HG03342 (cell line): ENCODE results near the gene MRNIP.
A peak's percentile ranks its signal among the peaks of the same experiment; 100 is the strongest.

Source experiments
- ATAC-seq: cut with Tn5 transposase; IDR thresholded peaks from one replicate; pipeline ENCODE4 v1.9.1; 2021; ENCODE audit warnings: mild to moderate bottlenecking, moderate library complexity; ENCODE audit not compliant: unreplicated experiment

Gene MRNIP

GRCh38 chr5:179805529-179806249, 52.9 kb downstream of the MRNIP start:
- peak; percentile 24 for ATAC-seq

GRCh38 chr5:179805070-179805528, 53.5 kb downstream of the MRNIP start:
- ATAC-seq: no peak

- no peak for ATAC-seq
These were observed 54.1 kb downstream of the MRNIP start for GRCh38 chr5:179804555-179804947.

GRCh38 chr5:179803651-179804554, 54.7 kb downstream of the MRNIP start:
- ATAC-seq: no peak

GRCh38 chr5:179802950-179803562, 55.6 kb downstream of the MRNIP start:
- ATAC-seq: no peak

GRCh38 chr5:179802207-179802883, 56.3 kb downstream of the MRNIP start:
- ATAC-seq: no peak

GRCh38 chr5:179801304-179802206, 57.1 kb downstream of the MRNIP start:
- peak; percentile 39 for ATAC-seq

GRCh38 chr5:179800696-179801201, 57.9 kb downstream of the MRNIP start:
- no peak for ATAC-seq

GRCh38 chr5:179800071-179800695, 58.4 kb downstream of the MRNIP start:
- no peak for ATAC-seq

- no peak for ATAC-seq
These were observed 59.0 kb downstream of the MRNIP start for GRCh38 chr5:179799644-179799973.

GRCh38 chr5:179798771-179799643, 59.6 kb downstream of the MRNIP start:
- ATAC-seq: no peak

- no peak for ATAC-seq
These were observed 60.4 kb downstream of the MRNIP start for GRCh38 chr5:179798144-179798770.

GRCh38 chr5:179797741-179798140, 60.9 kb downstream of the MRNIP start:
- no peak for ATAC-seq

- no peak for ATAC-seq
These were observed 61.6 kb downstream of the MRNIP start for GRCh38 chr5:179796877-179797608.

GRCh38 chr5:179795863-179796833, 62.5 kb downstream of the MRNIP start:
- ATAC-seq: peak; percentile 66
